ENCODE data around the gene SPINT1.

Gene SPINT1

GRCh38 chr15:40829115-40829514, 14.7 kb upstream of the SPINT1 start:
- no peak for DNase-seq

- DNase-seq = no peak
Measured at GRCh38 chr15:40830884-40831283, 13.0 kb upstream of the SPINT1 start.

GRCh38 chr15:40831861-40832260, 12.0 kb upstream of the SPINT1 start:
- no peak for DNase-seq

- DNase-seq = no peak
Measured at GRCh38 chr15:40832903-40833302, 10.9 kb upstream of the SPINT1 start.

DNA sequence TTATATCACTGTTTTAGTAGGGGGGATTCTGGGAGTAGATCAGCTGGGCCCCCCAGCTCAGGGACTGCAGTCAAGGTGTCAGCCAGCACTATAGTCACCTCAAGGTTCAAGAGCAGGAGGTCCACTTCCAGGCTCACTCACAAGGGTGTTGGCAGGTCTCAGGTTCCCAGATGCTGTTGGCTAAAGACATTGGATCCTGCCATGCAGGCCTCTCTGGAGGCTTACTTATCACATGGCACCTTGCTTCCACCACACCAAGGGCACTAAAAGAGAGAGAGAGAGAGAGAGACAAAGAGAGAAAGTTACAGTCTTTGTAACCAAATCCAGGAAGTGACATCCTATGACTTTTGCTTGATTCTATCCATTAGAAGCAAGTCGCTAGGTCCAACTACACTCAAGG, 7.8 kb upstream of the SPINT1 start:
- no peak for DNase-seq

GRCh38 chr15:40838756-40839155, 5.1 kb upstream of the SPINT1 start:
- no peak for DNase-seq

GRCh38 chr15:40841741-40842140, 2.1 kb upstream of the SPINT1 start:
- no peak for DNase-seq

GRCh38 chr15:40843261-40843884, 475 bp upstream of the SPINT1 start:
- no peak for DNase-seq

- peak; percentile 24 to 26 for DNase-seq
Measured at GRCh38 chr15:40844696-40845030, 815 bp downstream of the SPINT1 start.

DNA sequence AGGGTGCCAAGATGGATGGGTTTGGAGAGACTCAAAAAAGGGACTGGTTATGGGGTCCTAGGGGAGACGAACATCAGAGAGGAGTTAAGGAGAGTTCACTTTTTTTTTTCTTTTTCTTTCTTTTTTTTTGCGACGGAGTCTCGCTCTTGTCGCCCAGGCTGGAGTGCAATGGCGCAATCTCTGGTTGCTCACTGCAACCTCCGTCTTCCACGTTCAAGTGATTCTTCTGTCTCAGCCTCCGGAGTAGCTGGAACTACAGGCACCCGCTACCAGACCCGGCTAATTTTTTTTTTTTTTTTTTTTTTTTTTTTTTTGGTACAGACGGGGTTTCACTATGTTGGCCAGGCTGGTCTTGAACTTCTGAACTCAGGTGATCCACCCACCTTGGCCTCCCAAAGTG, 1.2 kb downstream of the SPINT1 start:
- DNase-seq = no peak

- DNase-seq = no peak
Measured at GRCh38 chr15:40845511-40846284, 1.9 kb downstream of the SPINT1 start.

- DNase-seq = no peak
Measured at GRCh38 chr15:40846841-40847222, 3.0 kb downstream of the SPINT1 start.

DNA sequence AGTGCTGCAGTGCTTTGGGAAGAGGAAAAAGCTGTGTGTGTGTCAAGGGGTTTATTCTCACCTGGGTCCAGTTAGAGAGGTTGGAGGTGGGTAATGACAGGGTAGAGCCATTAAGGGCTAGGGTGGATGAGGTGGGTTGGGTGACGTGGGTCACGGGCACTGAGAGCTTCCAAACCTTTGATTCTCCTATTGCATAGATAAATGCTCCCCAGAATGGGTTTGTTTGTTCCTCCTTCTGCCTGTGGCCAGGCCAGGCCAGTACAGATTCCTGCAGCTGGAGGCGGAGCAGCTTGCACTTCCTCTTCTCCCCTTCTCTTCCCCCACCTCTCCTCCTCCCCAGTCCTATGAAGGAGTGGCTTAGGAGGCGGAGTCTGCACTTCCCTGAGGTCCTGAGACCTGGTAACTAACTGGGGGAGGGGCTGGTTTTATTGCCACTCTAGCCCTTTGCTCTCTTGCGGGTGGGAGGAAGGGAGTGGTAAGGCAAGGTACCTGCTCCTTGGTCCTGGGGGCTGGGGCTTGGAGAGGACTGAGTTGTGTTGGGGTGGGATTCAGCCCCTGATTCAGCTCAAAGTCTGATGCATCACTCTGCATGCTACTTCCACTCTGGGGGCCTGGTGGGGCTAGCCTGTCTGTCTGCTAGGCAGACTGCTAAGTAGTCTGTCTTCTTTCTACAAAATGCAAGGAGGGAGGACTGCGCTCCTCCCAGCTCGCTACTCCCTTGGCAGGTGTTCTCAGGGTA, 3.5 kb downstream of the SPINT1 start:
- DNase-seq = no peak

GRCh38 chr15:40850576-40851112, 6.8 kb downstream of the SPINT1 start:
- DNase-seq = no peak

- DNase-seq = no peak
Measured at GRCh38 chr15:40852529-40852928, 8.7 kb downstream of the SPINT1 start.

DNA sequence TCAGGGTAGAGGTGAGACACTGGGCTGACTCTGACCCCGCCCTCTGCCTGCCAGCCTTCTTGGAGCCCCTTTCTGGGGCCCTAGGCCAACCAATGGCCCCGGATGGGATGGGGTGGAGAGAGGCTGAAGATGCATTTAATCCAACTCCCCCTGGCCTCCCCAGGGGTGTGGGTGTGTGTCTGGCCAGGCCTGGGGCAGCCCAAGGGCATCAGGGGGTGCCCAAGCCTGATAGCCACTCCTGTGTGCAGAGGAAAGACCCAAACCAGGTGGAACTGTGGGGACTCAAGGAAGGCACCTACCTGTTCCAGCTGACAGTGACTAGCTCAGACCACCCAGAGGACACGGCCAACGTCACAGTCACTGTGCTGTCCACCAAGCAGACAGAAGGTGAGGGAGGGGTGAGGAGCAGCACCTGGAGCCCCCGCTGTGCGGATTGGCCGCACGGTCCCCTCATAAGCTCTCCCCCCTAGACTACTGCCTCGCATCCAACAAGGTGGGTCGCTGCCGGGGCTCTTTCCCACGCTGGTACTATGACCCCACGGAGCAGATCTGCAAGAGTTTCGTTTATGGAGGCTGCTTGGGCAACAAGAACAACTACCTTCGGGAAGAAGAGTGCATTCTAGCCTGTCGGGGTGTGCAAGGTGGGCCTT, 9.5 kb downstream of the SPINT1 start:
- no peak for DNase-seq

- DNase-seq = no peak
Measured at GRCh38 chr15:40854161-40854560, 10.3 kb downstream of the SPINT1 start.

DNA sequence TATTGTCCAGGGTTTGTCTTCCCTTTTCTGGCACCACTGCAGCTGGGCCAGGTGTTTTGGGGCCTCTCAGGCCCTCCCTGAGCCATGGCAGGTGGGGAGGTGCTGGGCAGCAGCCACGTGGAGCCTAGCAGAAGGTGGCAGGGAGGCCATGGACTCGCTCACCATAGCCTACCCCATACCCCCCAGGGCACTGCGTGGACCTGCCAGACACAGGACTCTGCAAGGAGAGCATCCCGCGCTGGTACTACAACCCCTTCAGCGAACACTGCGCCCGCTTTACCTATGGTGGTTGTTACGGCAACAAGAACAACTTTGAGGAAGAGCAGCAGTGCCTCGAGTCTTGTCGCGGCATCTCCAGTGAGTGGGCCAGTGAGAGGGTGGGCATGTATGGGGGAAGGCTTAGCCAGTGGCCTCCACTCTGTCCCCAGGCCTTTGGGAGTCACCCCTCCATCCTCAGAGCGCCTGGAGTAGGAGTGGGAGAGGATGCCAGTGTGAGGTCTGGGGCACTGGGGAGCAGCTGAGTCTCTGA, 11.9 kb downstream of the SPINT1 start:
- DNase-seq = no peak

DNA sequence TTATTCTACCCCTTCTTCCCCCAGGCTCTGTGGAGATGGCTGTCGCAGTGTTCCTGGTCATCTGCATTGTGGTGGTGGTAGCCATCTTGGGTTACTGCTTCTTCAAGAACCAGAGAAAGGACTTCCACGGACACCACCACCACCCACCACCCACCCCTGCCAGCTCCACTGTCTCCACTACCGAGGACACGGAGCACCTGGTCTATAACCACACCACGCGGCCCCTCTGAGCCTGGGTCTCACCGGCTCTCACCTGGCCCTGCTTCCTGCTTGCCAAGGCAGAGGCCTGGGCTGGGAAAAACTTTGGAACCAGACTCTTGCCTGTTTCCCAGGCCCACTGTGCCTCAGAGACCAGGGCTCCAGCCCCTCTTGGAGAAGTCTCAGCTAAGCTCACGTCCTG, 12.9 kb downstream of the SPINT1 start:
- no peak for DNase-seq

GRCh38 chr15:40857601-40858341, 13.9 kb downstream of the SPINT1 start:
- peak; percentile 75 to 79 for DNase-seq

GRCh38 chr15:40858706-40859105, 14.9 kb downstream of the SPINT1 start:
- no peak for DNase-seq

- peak; percentile 78 to 81 for DNase-seq
Measured at GRCh38 chr15:40859206-40859851, 15.5 kb downstream of the SPINT1 start.
